ENCODE measurements around the gene MRGPRX4.
"Not testable (repeated sequence)": the region's sequence is repeated elsewhere in the genome, so short reads cannot be mapped to it uniquely, and the experiment has no call there.

DNA sequence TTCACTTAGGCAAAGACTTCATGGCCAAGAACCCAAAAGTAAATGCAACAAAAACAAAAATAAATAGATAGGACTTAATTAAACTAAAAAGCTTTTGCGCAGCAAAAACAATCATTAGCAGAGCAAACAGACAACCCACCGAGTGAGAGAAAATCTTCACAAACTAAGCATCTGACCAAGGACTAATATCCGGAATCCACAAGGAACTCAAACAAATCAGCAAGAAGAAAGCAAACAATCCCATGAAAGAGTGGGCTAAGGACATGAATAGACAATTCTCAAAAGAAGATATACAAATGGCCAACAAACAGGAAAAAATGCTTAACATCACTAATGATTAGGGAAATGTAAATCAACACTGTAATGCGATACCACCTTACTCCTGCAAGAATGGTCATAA lies 41.5 kb upstream of the MRGPRX4 start:
- TF ChIP-seq ZBTB21 (CRISPR knock-in tag; IDR thresholded peaks at IDR 0.05; ENCODE audit: borderline replicate concordance); IRF2 (CRISPR knock-in tag; IDR thresholded peaks at IDR 0.05; ENCODE audit: borderline replicate concordance, low read depth); JUN (CRISPR knock-in tag; IDR thresholded peaks at IDR 0.05); RELA (CRISPR knock-in tag; IDR thresholded peaks at IDR 0.05; ENCODE audit: borderline replicate concordance); TCF7 (CRISPR knock-in tag; IDR thresholded peaks at IDR 0.05; ENCODE audit: low read depth); TEAD4 (CRISPR knock-in tag; IDR thresholded peaks at IDR 0.05): not testable (repeated sequence)
- TF ChIP-seq, protein P1, sequence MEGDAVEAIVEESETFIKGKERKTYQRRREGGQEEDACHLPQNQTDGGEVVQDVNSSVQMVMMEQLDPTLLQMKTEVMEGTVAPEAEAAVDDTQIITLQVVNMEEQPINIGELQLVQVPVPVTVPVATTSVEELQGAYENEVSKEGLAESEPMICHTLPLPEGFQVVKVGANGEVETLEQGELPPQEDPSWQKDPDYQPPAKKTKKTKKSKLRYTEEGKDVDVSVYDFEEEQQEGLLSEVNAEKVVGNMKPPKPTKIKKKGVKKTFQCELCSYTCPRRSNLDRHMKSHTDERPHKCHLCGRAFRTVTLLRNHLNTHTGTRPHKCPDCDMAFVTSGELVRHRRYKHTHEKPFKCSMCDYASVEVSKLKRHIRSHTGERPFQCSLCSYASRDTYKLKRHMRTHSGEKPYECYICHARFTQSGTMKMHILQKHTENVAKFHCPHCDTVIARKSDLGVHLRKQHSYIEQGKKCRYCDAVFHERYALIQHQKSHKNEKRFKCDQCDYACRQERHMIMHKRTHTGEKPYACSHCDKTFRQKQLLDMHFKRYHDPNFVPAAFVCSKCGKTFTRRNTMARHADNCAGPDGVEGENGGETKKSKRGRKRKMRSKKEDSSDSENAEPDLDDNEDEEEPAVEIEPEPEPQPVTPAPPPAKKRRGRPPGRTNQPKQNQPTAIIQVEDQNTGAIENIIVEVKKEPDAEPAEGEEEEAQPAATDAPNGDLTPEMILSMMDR (IDR thresholded peaks at IDR 0.05), result not testable (repeated sequence)
- TF ChIP-seq, protein P2, sequence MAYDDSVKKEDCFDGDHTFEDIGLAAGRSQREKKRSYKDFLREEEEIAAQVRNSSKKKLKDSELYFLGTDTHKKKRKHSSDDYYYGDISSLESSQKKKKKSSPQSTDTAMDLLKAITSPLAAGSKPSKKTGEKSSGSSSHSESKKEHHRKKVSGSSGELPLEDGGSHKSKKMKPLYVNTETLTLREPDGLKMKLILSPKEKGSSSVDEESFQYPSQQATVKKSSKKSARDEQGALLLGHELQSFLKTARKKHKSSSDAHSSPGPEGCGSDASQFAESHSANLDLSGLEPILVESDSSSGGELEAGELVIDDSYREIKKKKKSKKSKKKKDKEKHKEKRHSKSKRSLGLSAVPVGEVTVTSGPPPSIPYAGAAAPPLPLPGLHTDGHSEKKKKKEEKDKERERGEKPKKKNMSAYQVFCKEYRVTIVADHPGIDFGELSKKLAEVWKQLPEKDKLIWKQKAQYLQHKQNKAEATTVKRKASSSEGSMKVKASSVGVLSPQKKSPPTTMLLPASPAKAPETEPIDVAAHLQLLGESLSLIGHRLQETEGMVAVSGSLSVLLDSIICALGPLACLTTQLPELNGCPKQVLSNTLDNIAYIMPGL (CRISPR knock-in tag; IDR thresholded peaks at IDR 0.05), result not testable (repeated sequence)
- TF ChIP-seq, protein P3, sequence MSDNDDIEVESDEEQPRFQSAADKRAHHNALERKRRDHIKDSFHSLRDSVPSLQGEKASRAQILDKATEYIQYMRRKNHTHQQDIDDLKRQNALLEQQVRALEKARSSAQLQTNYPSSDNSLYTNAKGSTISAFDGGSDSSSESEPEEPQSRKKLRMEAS (CRISPR knock-in tag; IDR thresholded peaks at IDR 0.05), result not testable (repeated sequence)
- TF ChIP-seq, protein P4, sequence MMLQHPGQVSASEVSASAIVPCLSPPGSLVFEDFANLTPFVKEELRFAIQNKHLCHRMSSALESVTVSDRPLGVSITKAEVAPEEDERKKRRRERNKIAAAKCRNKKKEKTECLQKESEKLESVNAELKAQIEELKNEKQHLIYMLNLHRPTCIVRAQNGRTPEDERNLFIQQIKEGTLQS (CRISPR knock-in tag; conservative IDR thresholded peaks at IDR 0.05), result not testable (repeated sequence)
- TF ChIP-seq, protein P5, sequence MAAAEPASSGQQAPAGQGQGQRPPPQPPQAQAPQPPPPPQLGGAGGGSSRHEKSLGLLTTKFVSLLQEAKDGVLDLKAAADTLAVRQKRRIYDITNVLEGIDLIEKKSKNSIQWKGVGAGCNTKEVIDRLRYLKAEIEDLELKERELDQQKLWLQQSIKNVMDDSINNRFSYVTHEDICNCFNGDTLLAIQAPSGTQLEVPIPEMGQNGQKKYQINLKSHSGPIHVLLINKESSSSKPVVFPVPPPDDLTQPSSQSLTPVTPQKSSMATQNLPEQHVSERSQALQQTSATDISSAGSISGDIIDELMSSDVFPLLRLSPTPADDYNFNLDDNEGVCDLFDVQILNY (CRISPR knock-in tag; IDR thresholded peaks at IDR 0.05), result not testable (repeated sequence)
- TF ChIP-seq, protein P6, sequence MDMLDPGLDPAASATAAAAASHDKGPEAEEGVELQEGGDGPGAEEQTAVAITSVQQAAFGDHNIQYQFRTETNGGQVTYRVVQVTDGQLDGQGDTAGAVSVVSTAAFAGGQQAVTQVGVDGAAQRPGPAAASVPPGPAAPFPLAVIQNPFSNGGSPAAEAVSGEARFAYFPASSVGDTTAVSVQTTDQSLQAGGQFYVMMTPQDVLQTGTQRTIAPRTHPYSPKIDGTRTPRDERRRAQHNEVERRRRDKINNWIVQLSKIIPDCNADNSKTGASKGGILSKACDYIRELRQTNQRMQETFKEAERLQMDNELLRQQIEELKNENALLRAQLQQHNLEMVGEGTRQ (CRISPR knock-in tag; IDR thresholded peaks at IDR 0.05), result not testable (repeated sequence)
